Measurements from ENCODE around the gene AOPEP. TPM values are rescaled to one million over a fixed set of nuclear protein-coding genes. Genes with fewer than 3 reads are reported as not detected.

The AOPEP gene
- total RNA-seq, 4 donors from 2014 or later = 149 to 306 (median 193) TPM

- TF ChIP-seq POLR2AphosphoS5 (IDR thresholded peaks at IDR 0.05) (no peak), CTCF (IDR thresholded peaks at IDR 0.05) (no peak), POLR2A (IDR thresholded peaks at IDR 0.05) (no peak), EP300 (IDR thresholded peaks at IDR 0.05) (no peak)
- DNase-seq (ENCODE audit: low spot score in 2 of 2) = no peak
- no peaks in the 10 kb centered on the region for H3K27me3 ChIP-seq
- H3K36me3 ChIP-seq = peaks cover 44% of the 10 kb centered on the region
- H3K4me1 ChIP-seq = peaks cover 62% of the 10 kb centered on the region
- no peak overlapping the region for H3K27ac ChIP-seq
- H3K9me3 ChIP-seq = no peaks in the 10 kb centered on the region
- no peak overlapping the region for H3K4me3 ChIP-seq
- 36% methylated on average over 2 of the region's 2 CpGs for WGBS
Observed at GRCh38 chr9:95067897-95068296, 341.4 kb downstream of the AOPEP start.

- peaks cover 40% of the 10 kb centered on the region for H3K36me3 ChIP-seq
- peak overlapping the region; percentile 32 for H3K27ac ChIP-seq
Observed at GRCh38 chr9:95070549-95071021, 344.1 kb downstream of the AOPEP start.

GRCh38 chr9:95071450-95071849 is 345.0 kb downstream of the AOPEP start:
- H3K9me3 ChIP-seq = no peaks in the 10 kb centered on the region
- DNase-seq (ENCODE audit: low spot score in 2 of 2) = no peak
- no peak overlapping the region for H3K4me3 ChIP-seq
- WGBS = 80% methylated on average over 5 of the region's 5 CpGs
- H3K27me3 ChIP-seq = no peaks in the 10 kb centered on the region
- H3K27ac ChIP-seq = no peak overlapping the region
- H3K36me3 ChIP-seq = peaks cover 42% of the 10 kb centered on the region
- no peak for TF ChIP-seq POLR2AphosphoS5 (IDR thresholded peaks at IDR 0.05)
- no peak for TF ChIP-seq CTCF (IDR thresholded peaks at IDR 0.05)
- no peak for TF ChIP-seq POLR2A (IDR thresholded peaks at IDR 0.05)
- no peak for TF ChIP-seq EP300 (IDR thresholded peaks at IDR 0.05)
- peaks cover 41% of the 10 kb centered on the region for H3K4me1 ChIP-seq

More at GRCh38 chr9:95070549-95071021, 344.1 kb downstream of the AOPEP start:
- TF ChIP-seq EP300 (IDR thresholded peaks at IDR 0.05) = no peak
- no peak for TF ChIP-seq POLR2A (IDR thresholded peaks at IDR 0.05)
- TF ChIP-seq POLR2AphosphoS5 (IDR thresholded peaks at IDR 0.05) = no peak
- no peak for TF ChIP-seq CTCF (IDR thresholded peaks at IDR 0.05)
- Histone ChIP-seq H3K27me3 (no peaks in the 10 kb centered on the region), H3K4me1 (peaks cover 42% of the 10 kb centered on the region), H3K9me3 (no peaks in the 10 kb centered on the region), H3K4me3 (no peak overlapping the region)
- 52% methylated on average over 8 of the region's 8 CpGs for WGBS
- no peak for DNase-seq (ENCODE audit: low spot score in 2 of 2)

- Histone ChIP-seq H3K9me3 (no peaks in the 10 kb centered on the region), H3K27ac (no peak overlapping the region), H3K4me1 (peaks cover 46% of the 10 kb centered on the region), H3K36me3 (peaks cover 42% of the 10 kb centered on the region), H3K4me3 (no peak overlapping the region), H3K27me3 (no peaks in the 10 kb centered on the region)
- TF ChIP-seq POLR2AphosphoS5 (IDR thresholded peaks at IDR 0.05) (no peak), EP300 (IDR thresholded peaks at IDR 0.05) (no peak), POLR2A (IDR thresholded peaks at IDR 0.05) (no peak), CTCF (IDR thresholded peaks at IDR 0.05) (no peak)
- DNase-seq (ENCODE audit: low spot score in 2 of 2) = no peak
- WGBS = 81% methylated on average over 5 of the region's 5 CpGs
Observed at GRCh38 chr9:95071925-95072324, 345.4 kb downstream of the AOPEP start.

- Histone ChIP-seq H3K27me3 (no peaks in the 10 kb centered on the region), H3K4me1 (peaks cover 56% of the 10 kb centered on the region), H3K27ac (no peak overlapping the region), H3K36me3 (peaks cover 38% of the 10 kb centered on the region), H3K4me3 (no peak overlapping the region), H3K9me3 (no peaks in the 10 kb centered on the region)
- 90% methylated on average over 17 of the region's 18 CpGs for WGBS
- TF ChIP-seq EP300 (IDR thresholded peaks at IDR 0.05) = no peak
- no peak for TF ChIP-seq POLR2A (IDR thresholded peaks at IDR 0.05)
- TF ChIP-seq POLR2AphosphoS5 (IDR thresholded peaks at IDR 0.05) = no peak
- no peak for TF ChIP-seq CTCF (IDR thresholded peaks at IDR 0.05)
- no peak for DNase-seq (ENCODE audit: low spot score in 2 of 2)
Observed at GRCh38 chr9:95073042-95073607, 346.6 kb downstream of the AOPEP start.

Data from suprapubic skin (tissue), 4 donors.